Upper lobe of right lung (tissue), 1 donor: ENCODE measurements around the gene CXCL6. TPM values are rescaled to one million over a fixed set of nuclear protein-coding genes. Genes with fewer than 3 reads are reported as not detected.

Source experiments
- ATAC-seq: fragments of 200-7000 bp; cut with Tn5 transposase; one replicate; pipeline ENCODE4 v1.9.1; 2020; ENCODE audit warnings: mild to moderate bottlenecking, moderate library complexity
- DNase-seq: peaks from one replicate; pipeline ENCODE4 v3.0.0-alpha.2; 2020
- H3K27ac ChIP-seq: fragments of 200-600 bp; one replicate; pipeline ENCODE4 v1.8.0; 2022
- H3K27me3 ChIP-seq: fragments of 200-600 bp; one replicate; pipeline ENCODE4 v1.8.0; 2022; ENCODE audit warnings: mild to moderate bottlenecking
- H3K36me3 ChIP-seq: fragments of 200-600 bp; one replicate; pipeline ENCODE4 v1.8.0; 2022
- H3K4me1 ChIP-seq: fragments of 200-600 bp; one replicate; pipeline ENCODE4 v1.8.0; 2022
- H3K4me3 ChIP-seq: fragments of 200-600 bp; one replicate; pipeline ENCODE4 v1.8.0; 2022; ENCODE audit warnings: mild to moderate bottlenecking
- H3K9me3 ChIP-seq: fragments of 200-600 bp; one replicate; pipeline ENCODE4 v1.8.0; 2022
- intact Hi-C: fragments of 100-400 bp; cut with DNase I; formaldehyde crosslinking; loops from one replicate; pipeline ENCODE4 v1.11.0; 2022
- total RNA-seq: library from RNA; stranded (reverse); fragmentation: NEBNext Ultra II Directional; extraction: Animal tissue kit (Norgen Biotek cat#: 25700); gene quantifications from one replicate; pipeline ENCODE4 v1.2.1, GENCODE V29; 2021
- TF ChIP-seq, protein P1 (sequence below): fragments of 200-600 bp; IDR thresholded peaks from one replicate; pipeline ENCODE4 v1.8.0; 2022; ENCODE audit warnings: antibody characterized with exemption
- donor health status: DM: no; HTN: yes; CAD: no; lungs with severe emphysema.

CXCL6 gene
- total RNA-seq, 1 donor from 2014 or later = not detected

DNA sequence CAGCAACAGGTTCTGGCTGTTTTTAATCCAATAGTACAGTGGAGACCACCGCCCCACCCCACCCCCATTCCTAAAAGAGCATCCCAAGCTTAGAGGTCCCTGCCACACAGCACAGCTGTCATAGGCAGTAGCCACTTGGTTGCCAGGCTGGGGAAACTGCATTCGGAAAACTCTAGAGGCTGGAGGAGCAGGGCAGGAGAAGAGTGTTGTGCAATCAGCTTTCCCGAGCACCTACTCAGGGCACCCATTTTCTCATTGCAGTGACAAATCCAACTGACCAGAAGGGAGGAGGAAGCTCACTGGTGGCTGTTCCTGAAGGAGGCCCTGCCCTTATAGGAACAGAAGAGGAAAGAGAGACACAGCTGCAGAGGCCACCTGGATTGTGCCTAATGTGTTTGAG, 33.8 kb downstream of the CXCL6 start:
- DNase-seq = peak; percentile 67
- ATAC-seq = peak; percentile 73

DNA sequence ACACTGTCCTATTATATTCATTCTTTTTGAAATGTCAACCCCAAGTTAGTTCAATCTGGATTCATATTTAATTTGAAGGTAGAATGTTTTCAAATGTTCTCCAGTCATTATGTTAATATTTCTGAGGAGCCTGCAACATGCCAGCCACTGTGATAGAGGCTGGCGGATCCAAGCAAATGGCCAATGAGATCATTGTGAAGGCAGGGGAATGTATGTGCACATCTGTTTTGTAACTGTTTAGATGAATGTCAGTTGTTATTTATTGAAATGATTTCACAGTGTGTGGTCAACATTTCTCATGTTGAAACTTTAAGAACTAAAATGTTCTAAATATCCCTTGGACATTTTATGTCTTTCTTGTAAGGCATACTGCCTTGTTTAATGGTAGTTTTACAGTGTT, 34.3 kb downstream of the CXCL6 start:
- H3K4me3 ChIP-seq = no peak overlapping the region
- intact Hi-C loops = no loop called here
- no peaks in the 10 kb centered on the region for H3K36me3 ChIP-seq
- TF ChIP-seq, protein P1, sequence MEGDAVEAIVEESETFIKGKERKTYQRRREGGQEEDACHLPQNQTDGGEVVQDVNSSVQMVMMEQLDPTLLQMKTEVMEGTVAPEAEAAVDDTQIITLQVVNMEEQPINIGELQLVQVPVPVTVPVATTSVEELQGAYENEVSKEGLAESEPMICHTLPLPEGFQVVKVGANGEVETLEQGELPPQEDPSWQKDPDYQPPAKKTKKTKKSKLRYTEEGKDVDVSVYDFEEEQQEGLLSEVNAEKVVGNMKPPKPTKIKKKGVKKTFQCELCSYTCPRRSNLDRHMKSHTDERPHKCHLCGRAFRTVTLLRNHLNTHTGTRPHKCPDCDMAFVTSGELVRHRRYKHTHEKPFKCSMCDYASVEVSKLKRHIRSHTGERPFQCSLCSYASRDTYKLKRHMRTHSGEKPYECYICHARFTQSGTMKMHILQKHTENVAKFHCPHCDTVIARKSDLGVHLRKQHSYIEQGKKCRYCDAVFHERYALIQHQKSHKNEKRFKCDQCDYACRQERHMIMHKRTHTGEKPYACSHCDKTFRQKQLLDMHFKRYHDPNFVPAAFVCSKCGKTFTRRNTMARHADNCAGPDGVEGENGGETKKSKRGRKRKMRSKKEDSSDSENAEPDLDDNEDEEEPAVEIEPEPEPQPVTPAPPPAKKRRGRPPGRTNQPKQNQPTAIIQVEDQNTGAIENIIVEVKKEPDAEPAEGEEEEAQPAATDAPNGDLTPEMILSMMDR = no peak
- DNase-seq (no peak), ATAC-seq (no peak)
- H3K27me3 ChIP-seq = no peaks in the 10 kb centered on the region
- no peaks in the 10 kb centered on the region for H3K9me3 ChIP-seq
- peaks cover 4% of the 10 kb centered on the region for H3K4me1 ChIP-seq
- H3K27ac ChIP-seq = no peak overlapping the region

More for the DNA sequence above, 33.8 kb downstream of the CXCL6 start:
- Histone ChIP-seq H3K4me1 (peaks cover 4% of the 10 kb centered on the region), H3K27me3 (no peaks in the 10 kb centered on the region), H3K36me3 (no peaks in the 10 kb centered on the region), H3K27ac (no peak overlapping the region), H3K4me3 (peak overlapping the region; percentile 60), H3K9me3 (no peaks in the 10 kb centered on the region)
- intact Hi-C loops = no loop called here
- TF ChIP-seq, protein P1 = no peak

- DNase-seq = no peak
- Histone ChIP-seq H3K4me3 (no peak overlapping the region), H3K27ac (no peak overlapping the region), H3K27me3 (no peaks in the 10 kb centered on the region), H3K9me3 (no peaks in the 10 kb centered on the region), H3K4me1 (peaks cover 4% of the 10 kb centered on the region), H3K36me3 (no peaks in the 10 kb centered on the region)
- TF ChIP-seq, protein P1 = no peak
- intact Hi-C loops = no loop called here
- no peak for ATAC-seq
These were observed 35.2 kb downstream of the CXCL6 start for GRCh38 chr4:73871511-73872310.

DNA sequence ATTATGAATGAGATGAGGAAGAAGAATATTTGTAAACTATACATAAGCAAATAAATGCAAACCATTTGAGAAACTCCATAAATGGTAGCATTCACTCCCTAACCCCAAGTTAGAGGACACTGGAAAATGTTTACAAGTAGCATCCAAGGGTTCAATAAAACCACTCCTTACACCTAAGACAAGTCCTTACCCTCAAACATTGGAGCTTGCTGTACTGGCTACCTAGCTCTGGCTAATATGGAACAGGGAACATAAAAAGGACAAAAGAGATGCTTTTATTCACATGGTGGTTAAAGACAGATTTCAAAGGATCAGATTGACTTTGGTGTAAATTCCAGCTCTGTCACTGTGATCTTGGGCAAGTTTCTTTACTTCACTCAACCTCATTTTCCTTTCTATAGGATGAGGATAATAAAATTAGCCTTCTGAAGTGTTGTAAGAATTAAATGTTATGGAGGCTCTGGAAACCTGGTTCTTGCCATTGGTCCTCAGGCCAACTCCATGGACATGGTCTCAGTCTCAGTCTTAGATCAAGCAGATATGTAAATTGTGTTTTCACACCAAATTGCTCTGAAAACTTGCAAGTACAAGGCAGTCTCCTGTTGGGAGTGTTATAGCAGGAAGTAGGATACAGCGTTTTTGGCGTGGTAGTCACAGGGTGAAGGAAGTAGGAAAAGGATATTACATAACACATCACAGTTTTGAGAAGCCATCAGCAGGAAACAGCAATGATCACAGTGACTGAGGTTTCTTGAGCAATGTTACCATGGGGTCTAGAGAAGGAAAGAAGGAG, 36.0 kb downstream of the CXCL6 start:
- TF ChIP-seq, protein P1 = no peak
- no peak overlapping the region for H3K4me3 ChIP-seq
- H3K27me3 ChIP-seq = no peaks in the 10 kb centered on the region
- peaks cover 4% of the 10 kb centered on the region for H3K4me1 ChIP-seq
- intact Hi-C loops = no loop called here
- ATAC-seq (peak; percentile 58), DNase-seq (no peak)
- H3K36me3 ChIP-seq = no peaks in the 10 kb centered on the region
- no peak overlapping the region for H3K27ac ChIP-seq
- H3K9me3 ChIP-seq = no peaks in the 10 kb centered on the region

DNA sequence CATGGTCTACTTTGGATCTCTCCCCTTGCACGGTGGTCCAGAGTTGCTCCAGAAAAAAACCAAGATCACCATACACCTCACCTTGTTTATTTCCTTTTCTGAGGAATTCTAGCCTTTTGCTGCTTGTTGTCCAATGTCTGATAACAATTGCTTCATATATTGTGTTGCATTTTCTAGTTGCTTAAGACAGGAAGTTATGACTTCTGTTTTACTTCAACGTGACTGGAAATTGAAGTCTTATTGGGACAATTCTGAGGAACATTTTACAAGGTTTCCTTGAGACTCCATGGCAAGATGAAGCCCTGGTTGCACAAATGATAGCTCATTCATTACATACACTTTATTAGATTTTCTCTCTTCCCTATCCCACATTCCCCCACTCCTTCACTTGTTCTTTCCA, 37.9 kb downstream of the CXCL6 start:
- TF ChIP-seq, protein P1 = no peak
- DNase-seq (no peak), ATAC-seq (no peak)
- H3K36me3 ChIP-seq = no peaks in the 10 kb centered on the region
- peaks cover 4% of the 10 kb centered on the region for H3K4me1 ChIP-seq
- H3K9me3 ChIP-seq = no peaks in the 10 kb centered on the region
- no peaks in the 10 kb centered on the region for H3K27me3 ChIP-seq
- intact Hi-C loops = no loop called here
- H3K4me3 ChIP-seq = no peak overlapping the region
- H3K27ac ChIP-seq = no peak overlapping the region
